CD4-positive, alpha-beta T cell treated with Interleukin-12 subunit alpha and Interleukin-12 subunit beta, for 1 hour (primary cell): Measurements from ENCODE around the gene FGR.

Source experiments
- DNase-seq: peaks from one replicate; pipeline ENCODE4 v3.0.0-alpha.2; 2020

FGR gene

GRCh38 chr1:27615346-27616192 lies 19.4 kb downstream of the FGR start:
- DNase-seq = no peak

GRCh38 chr1:27614625-27615344 lies 20.2 kb downstream of the FGR start:
- no peak for DNase-seq

- no peak for DNase-seq
These were observed 20.9 kb downstream of the FGR start for GRCh38 chr1:27614043-27614624.

- no peak for DNase-seq
These were observed 22.3 kb downstream of the FGR start for GRCh38 chr1:27612718-27613117.

- DNase-seq = no peak
These were observed 23.5 kb downstream of the FGR start for GRCh38 chr1:27611450-27611849.

- DNase-seq = no peak
These were observed 25.3 kb downstream of the FGR start for GRCh38 chr1:27609618-27610240.

GRCh38 chr1:27609210-27609555 lies 25.8 kb downstream of the FGR start:
- DNase-seq = no peak

- DNase-seq = no peak
These were observed 27.7 kb downstream of the FGR start for GRCh38 chr1:27607239-27607804.

GRCh38 chr1:27606708-27607238 lies 28.2 kb downstream of the FGR start:
- no peak for DNase-seq

GRCh38 chr1:27605796-27606707 lies 28.9 kb downstream of the FGR start:
- DNase-seq = peak; percentile 72

- DNase-seq = no peak
These were observed 29.7 kb downstream of the FGR start for GRCh38 chr1:27605300-27605766.

GRCh38 chr1:27604579-27605299 lies 30.2 kb downstream of the FGR start:
- no peak for DNase-seq

GRCh38 chr1:27603681-27604578 lies 31.1 kb downstream of the FGR start, which contains the start of gene AHDC1:
AHDC1 (minus strand) TSS chr1:27604144; CDS start chr1:27552115, 52,029 bp downstream.
- peak; percentile 92 for DNase-seq

GRCh38 chr1:27603309-27603680 lies 31.7 kb downstream of the FGR start:
- DNase-seq = no peak

GRCh38 chr1:27602462-27603308 lies 32.3 kb downstream of the FGR start:
- peak; percentile 40 for DNase-seq

GRCh38 chr1:27601771-27602461 lies 33.1 kb downstream of the FGR start:
- DNase-seq = no peak

GRCh38 chr1:27601321-27601770 lies 33.6 kb downstream of the FGR start:
- DNase-seq = no peak
